GM10266 (cell line): ENCODE measurements around the gene SMG6.
A peak's percentile ranks its signal among the peaks of the same experiment; 100 is the strongest.

Experiments
- DNase-seq: peaks from one replicate; pipeline ENCODE4 v3.0.0; 2012; ENCODE audit errors: extremely low spot score
- CTCF ChIP-seq: IDR thresholded peaks from 2 replicates; pipeline ENCODE4 v1.5.1; 2012; ENCODE audit warnings: mild to moderate bottlenecking, low read depth; ENCODE audit not compliant: control insufficient read depth, insufficient read depth; ENCODE audit errors: missing control alignments

The SMG6 gene

GRCh38 chr17:2064980-2065785, 238.4 kb downstream of the SMG6 start:
- peak; percentile 80 for DNase-seq
- TF ChIP-seq CTCF = peak; percentile 58

GRCh38 chr17:2064520-2064971, 239.0 kb downstream of the SMG6 start:
- TF ChIP-seq CTCF = no peak
- DNase-seq = no peak

GRCh38 chr17:2064147-2064489, 239.5 kb downstream of the SMG6 start:
- DNase-seq = no peak
- TF ChIP-seq CTCF = no peak

- no peak for TF ChIP-seq CTCF
- no peak for DNase-seq
These were observed 240.1 kb downstream of the SMG6 start for GRCh38 chr17:2063261-2064146.

- no peak for TF ChIP-seq CTCF
- no peak for DNase-seq
These were observed 240.9 kb downstream of the SMG6 start for GRCh38 chr17:2062571-2063183.

- no peak for DNase-seq
- TF ChIP-seq CTCF = no peak
These were observed 242.1 kb downstream of the SMG6 start for GRCh38 chr17:2061441-2061958.
